HG03378 (cell line): Measurements from ENCODE around the gene ZNG1F.
"Not testable (repeated sequence)": the region's sequence is repeated elsewhere in the genome, so short reads cannot be mapped to it uniquely, and the experiment has no call there.

Experiments used
- ATAC-seq: cut with Tn5 transposase; IDR thresholded peaks from one replicate; pipeline ENCODE4 v1.9.1; 2021; ENCODE audit warnings: mild to moderate bottlenecking, moderate library complexity; ENCODE audit not compliant: unreplicated experiment

ZNG1F gene

DNA sequence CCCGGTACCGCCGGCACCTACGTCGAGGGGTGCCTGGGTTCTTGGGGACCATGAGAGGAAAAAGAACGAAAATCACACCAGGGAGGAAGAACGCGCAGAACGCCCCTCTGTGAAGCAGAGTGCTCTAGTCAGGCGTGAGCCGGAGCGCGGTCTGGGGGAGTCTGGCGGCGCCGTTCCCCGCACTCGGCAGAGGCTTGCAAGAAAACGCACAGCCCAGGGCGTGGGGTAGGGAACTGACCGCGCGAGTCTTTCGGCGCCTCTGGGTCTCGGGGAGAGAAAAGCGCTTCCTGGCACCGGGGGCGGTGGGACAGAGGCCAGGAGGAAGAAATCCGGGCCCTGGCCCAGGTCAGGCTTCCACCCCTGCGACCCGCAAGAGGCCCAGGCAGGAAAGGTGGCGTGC, 65.3 kb downstream of the ZNG1F start:
- ATAC-seq, result not testable (repeated sequence)

DNA sequence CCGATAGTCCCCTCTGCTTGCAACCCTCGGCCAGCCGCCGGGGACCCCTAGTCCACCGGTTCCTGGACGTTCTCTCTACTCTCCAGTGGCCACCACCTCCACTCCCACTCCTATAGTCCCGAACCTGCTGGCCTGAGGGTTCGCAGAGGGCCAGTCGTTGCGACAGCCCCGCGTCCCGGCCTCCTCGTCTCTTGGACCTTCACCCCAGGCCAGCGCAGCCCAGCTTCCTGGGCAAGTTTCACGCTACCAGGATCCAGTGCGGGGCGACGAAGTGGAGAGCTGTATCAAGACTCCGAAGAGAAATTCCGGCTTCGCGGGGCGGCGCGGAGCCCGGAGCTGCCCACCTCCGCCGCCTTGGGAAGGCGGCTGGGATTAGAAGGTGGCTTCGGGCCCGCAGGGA, 65.7 kb downstream of the ZNG1F start:
- ATAC-seq, result not testable (repeated sequence)

DNA sequence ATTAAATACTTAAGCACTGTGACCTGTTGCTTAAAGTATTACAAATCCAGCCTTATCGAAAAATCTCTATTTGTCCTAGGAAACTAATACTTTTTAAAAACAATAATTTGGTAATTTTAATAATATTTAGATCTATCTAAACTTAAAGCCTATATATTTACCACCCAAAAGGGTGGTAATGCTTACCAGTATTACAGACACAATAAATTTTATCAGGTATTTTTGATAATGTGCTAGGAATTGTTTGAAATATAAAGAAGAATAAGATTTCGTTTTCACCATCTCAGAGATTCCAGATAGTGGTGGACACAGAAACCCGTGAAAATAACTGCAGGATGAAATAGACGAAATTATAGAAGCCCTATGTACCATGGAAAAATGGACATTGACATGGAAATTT, 68.4 kb downstream of the ZNG1F start:
- ATAC-seq, result not testable (repeated sequence)

DNA sequence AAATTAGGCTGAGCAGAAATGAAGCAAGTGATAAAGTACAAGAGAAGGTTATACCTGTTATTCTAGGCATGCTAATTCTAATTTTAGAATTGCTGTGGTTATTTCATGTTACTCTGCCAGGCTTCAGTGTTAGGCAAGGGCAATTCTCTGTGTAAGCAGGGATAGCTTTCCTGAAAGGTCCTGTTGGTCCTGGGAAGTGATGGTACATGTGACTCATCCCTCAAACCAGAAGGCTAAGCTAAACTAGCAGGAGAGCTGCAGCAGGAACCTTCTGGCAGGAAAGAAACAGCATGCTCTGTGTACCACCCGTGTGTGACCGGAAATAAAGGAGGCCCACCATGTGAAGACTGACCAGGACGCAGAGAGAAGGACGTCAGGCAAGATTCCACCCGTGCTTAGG, 69.4 kb downstream of the ZNG1F start:
- not testable (repeated sequence) for ATAC-seq

DNA sequence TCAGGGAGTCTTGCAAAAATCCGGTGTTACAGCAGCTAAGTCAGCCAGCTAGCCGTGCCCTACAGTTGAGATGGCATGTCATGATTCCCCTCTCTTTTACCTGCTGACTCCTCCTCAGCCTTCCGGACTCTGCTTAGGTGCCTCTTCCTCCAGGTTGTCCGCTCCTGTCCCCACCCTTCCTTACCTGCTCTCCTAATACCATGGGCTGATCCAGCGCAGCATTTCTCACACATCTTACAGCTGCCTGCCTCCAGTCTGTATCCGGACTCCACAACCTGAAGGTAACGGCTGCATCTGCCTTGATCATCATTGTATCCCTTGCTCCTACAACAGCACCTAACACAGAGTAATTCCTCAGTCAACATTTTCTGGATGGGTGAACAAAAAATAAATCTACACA, 69.8 kb downstream of the ZNG1F start:
- ATAC-seq, result not testable (repeated sequence)

DNA sequence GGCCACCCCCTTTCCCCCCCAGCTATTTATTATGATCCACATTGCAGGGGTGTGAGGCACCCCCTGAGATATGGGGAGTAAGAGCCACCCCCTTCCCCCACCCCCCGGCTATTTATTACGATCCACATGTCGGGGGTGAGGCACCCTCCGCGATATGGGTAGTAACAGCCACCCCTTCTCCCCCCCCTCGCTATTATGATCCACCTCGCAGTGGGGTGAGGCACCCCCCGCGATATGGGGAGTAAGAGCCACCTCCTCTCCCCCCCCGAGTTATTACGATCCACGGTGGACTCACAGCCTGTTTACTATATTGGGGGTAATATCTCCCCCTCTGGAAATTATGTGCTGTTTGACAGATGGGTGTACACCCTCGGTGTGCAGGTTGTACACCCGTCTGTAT, 75.8 kb downstream of the ZNG1F start:
- ATAC-seq, result not testable (repeated sequence)

DNA sequence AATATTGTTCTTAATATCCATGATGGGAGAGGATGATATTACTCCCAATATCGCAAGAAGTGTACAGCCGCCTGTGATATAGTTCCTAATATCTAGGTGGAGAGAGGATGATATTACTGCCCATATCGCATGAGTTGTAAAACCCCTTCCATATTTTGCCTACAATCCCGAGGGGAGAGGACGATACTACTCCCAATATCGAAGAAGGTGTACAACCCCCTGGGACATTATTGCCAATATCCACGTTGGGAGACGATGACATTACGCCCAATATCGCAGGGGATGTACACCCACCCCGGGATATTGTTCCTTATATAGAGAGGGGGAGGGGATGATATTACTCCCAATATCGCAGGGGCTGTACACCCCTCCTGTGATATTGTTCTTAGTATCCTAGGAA, 77.7 kb downstream of the ZNG1F start:
- not testable (repeated sequence) for ATAC-seq

DNA sequence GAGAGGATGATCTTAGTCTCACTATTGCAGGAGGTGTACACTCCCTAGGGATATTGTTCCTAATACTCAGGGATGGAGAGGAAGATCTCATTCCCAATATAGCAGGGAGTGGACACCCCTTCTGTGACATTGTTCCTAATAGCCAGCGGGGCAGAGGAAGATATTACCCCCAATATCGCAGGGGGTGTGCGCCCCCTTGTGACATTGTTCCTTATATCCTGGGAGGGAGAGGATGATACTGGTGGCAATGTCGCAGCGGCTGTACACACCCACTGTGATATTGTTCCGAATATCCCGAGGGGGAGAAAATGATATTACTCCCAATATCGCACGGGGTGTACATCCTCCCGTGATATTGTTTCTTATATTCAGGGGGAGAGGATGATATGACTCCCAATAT, 78.2 kb downstream of the ZNG1F start:
- ATAC-seq, result not testable (repeated sequence)

DNA sequence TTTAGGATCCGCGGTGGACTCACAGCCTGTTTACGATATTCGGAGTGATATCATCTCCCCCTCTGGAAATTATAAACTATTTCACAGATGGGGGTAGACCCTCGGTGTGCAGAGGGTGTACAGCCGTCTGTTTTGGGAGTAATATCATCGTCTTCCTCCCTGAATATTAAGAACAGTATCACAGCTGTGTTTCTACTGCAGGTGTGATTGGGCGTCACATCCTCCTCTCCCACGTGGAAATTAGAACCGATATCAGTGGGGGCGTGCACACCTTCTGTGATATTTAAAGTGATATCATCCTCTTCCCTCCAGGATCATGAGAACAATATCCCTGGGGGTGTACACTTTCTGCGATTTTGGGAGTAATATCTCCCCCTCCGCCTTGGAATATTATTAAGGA, 79.9 kb downstream of the ZNG1F start:
- not testable (repeated sequence) for ATAC-seq

DNA sequence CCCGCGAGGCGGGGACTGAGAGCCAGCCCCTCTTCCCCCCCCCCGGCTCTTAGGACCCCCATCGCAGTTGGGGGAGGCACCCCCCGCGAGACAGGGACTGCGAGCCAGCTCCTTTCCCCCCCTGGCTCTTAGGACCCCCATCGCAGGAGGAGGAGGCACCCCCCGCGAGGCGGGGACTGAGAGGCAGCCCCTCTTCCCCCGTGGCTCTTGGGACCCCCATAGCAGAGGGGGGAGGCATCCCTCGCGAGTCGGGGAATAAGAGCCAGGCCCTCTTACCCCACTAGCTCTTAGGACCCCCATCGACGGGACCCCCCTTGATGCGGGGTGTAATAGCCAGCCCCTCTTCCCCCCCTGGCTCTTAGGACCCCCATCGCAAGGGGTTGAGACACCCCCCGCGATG, 80.3 kb downstream of the ZNG1F start:
- ATAC-seq, result not testable (repeated sequence)

DNA sequence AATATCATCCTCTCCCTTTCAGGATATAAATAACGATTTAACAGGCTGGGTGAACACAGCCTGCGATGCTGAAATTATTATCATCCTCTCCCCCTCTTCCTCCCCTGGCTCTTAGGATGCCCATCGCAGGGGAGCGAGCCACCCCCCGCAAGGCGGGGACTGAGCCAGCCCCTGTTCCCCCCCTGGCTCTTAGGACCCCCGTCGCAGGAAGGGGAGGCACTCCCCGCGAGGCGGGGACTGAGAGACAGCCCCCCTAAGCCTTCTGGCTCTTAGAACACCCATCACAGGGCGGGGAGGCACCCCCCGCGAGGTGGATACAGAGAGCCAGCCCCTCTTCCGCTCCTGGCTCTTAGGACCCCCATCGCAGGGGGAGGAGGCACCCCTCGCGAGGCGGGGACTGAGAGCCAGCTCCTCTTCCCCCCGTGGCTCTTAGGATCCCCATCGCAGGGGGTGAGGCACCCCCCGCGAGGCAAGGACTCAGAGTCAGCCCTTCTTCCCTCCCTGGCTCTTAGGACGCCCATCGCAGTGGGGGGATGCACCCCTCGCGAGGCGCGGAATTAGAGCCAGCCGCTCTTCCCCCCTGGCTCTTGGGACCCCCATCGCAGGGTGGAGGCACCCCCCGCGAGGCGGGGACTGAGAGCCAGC, 82.5 kb downstream of the ZNG1F start:
- not testable (repeated sequence) for ATAC-seq

DNA sequence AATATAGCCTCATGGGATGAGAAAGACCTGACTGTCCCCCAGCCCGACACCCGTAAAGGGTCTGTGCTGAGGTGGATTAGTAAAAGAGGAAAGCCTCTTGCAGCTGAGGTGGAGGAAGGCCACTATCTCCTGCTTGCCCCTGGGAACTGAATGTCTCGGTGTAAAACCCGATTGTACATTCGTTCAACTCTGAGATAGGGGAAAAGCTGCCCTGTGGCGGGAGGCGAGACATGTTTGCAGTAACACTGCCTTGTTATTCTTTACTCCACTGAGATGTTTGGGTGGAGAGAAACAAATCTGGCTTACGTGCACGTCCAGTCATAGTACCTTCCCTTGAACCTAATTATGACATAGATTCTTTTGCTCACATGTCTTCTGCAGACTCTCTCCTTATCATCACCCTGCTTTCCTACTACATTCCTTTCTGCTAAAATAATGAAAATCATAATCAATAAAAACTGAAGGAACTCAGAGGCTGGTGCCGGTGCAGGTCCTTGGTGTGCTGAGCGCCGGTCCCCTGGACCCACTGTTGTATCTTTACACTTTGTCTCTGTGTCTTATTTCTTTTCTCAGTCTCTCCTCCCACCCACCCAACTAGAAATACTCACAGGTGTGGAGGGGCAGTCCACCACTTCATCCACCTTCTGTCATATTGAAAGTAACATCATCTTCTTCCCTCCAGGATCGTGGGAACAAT, 83.4 kb downstream of the ZNG1F start:
- not testable (repeated sequence) for ATAC-seq

DNA sequence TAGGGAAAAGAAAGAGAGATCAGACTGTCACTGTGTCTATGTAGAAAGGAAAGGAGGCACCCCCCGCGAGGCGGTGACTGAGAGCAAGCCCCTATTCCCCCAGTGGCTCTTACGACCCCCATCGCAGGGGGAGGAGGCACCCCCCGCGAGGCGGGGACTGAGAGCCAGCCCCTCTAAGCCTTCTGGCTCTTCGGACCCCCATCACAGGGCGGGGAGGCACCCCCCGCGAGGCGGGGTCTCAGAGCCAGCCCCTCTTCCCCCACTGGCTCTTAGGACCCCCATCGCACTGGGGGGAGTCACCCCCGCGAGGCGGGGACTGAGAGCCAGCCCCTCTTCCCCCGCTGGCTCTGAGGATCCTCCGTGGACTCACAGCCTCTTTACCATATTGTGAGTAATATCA, 84.6 kb downstream of the ZNG1F start:
- ATAC-seq, result not testable (repeated sequence)

DNA sequence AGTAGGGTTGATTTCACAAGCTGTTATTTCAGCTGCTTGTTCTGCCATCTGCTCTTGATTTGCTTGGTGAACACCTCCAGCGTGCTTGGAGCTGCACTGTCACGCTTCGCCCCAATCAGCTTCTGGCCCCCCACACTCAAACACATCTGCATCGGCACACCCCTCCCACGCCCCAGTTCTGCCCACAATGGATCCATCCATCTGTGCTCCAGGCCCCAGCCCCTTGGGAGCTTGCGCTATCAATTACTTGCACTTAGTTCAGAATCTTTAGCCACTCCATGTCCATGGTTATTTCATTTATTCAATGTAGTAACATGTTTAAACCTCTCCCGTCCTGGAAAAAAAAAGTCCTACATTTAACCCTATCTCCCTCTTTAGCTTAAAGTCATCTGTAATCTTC, 88.6 kb downstream of the ZNG1F start:
- not testable (repeated sequence) for ATAC-seq

DNA sequence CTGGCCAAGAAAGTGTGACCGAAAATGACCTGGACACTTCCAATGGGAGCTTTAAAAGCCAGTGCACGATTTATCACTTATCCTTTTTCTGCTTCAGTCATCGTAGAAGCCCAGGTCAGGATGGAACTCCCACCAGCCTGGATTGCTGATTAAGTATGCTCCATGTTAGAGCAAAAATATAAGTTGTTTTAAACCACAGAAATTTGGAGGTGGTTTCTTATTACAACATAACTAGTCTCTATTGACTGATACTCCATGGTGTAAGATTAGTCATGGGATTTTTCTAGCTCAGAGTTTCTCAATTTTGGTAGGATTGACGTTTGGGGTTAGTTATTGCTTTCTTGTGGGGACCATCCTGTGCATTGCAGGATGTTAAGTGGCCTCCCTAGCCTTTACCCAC, 90.4 kb downstream of the ZNG1F start:
- ATAC-seq, result not testable (repeated sequence)

DNA sequence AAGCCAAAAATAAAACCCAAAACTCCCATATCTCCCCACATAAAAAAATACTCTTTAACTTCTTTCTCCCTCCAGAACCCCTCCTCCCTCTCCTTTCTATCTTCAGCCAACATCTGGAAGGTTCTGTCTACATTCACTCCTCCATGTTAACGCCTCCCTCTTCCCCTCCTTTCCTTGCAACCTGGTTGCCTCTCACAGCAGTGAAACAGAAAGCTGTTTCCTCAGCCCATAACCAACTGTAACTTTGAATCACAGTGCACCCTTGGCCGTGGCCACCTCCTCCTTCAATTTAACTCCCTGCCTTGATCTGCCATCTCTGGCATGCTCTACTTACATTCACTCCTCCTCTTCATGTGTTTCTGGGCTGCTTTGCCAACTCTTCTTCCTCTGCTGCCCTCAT, 94.1 kb downstream of the ZNG1F start:
- ATAC-seq, result not testable (repeated sequence)

DNA sequence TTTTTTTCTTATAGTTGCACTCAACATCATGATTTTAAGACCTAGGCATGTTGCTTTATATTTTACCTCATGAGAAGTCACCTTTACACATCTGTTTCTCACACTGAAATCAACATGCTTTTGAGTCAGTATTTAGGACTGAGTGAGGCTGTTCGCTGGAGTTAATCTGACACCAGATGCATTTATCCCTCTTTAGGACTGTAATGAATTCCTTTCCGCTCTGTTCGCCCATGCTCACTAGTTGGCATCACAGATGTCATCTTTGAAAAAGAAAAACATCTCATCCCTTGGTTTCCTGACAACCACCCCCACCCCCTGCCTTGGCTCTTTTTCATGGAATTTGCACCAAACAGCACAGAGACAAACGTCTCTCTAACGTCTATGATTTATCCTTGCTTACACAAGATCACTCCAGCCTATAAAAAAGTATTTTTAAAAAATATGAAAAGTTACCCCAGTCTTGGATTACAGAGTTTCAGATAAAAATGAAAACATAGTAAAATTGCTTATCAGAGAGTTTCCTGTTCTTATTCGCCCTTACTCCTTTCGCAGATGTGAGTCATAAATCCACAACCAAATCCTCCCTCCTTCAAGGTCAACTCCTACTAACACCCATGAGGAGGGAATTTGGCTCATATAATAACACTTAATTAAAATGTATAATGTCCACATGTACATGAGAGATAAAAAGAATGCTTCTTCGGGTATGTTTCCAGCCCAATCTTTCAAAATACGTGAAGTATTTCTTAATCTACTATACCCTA, 94.9 kb downstream of the ZNG1F start:
- not testable (repeated sequence) for ATAC-seq

DNA sequence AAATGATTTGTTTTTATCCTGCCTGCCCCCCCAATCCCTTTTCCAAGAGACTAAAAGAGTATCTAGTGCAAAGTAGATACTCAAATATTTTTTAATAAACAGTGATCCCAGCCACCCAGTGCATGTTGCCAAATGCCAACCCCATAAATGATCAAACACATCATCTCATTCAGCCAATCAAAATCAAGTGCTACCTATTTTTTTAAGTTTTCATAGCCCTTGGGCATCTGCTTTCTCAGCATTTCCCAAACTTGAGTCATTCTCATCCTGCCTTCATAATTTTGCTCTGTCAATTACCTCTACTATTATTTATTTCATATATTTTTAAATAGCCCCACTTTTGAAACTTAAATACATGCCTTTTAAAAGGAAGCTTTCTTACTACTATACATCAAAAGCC, 98.2 kb downstream of the ZNG1F start:
- not testable (repeated sequence) for ATAC-seq

DNA sequence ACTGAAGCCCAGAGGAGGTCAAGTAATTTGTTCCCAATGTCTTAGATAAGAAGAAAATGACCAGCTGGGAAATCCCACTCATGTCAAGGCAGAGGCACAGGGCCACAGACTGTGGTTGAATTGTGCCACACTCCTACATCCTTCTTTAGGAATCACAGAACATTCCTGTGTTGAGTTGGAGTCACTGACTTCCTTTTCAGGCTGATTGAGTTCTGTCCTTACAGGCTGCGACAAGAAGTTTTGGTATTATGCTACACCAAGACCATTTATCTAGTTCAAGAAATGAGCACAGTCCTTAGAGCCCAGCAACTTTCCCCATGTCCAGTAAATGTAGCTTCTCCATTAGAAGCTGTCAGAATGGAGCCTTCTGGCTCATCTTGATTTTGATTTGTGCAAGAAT, 98.7 kb downstream of the ZNG1F start:
- not testable (repeated sequence) for ATAC-seq

DNA sequence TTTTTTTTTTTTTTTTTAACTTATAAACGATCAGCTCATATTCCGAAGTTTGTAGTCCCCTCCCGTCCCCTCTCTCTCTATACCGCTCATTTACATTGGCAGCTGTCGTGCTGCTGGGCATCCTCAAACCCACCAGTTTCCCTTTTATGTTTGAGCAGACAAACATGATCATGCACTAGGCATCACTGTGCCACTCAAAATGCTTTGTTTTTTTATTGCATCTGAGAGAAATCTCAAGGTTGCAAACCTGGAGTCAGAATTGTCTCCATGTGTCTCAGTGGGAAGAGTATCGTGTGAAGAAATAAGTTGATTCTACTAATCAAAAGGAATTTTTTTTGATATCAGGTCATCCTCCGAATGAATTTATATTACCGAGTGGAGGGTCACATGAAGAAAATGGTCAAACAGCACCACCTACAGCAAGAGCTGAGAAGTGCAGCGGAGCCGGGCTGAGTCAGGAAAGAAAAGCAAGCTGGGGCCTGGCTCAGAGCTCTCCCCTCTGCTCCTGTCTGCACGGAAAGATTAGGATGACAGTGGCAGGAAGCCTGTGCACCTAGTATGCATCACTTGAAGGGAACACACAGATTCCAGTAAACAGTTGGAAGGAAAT, 100.6 kb downstream of the ZNG1F start:
- peak; percentile 70 for ATAC-seq

DNA sequence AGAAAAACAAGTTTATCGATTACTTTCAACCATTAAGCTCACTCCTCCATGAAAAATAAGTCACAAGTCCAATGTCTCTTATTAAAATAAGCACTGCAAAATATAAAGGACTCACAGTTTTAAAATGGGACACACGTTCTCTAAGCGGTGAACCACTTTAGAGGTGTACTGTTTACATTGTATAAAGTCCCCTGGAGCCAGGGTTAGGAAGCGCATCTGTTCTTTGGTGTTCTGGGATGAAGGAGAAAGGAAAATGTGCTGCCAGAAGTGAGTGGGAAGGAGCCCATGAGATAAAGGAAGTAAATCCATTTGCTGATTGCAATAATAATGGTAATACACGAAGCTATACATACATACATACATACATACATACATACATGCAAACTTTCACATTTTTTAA, 101.2 kb downstream of the ZNG1F start:
- ATAC-seq, result not testable (repeated sequence)
